ENCODE measurements around the gene PPM1E. TPM values are rescaled to one million over a fixed set of nuclear protein-coding genes. Genes with fewer than 3 reads are reported as not detected.

PPM1E gene
- polyA plus RNA-seq, 1 donor (not counting 4 experiments of a cell fraction or from before 2014, with no cell fraction given): not detected

- dilution Hi-C loops (cut with MboI; ENCODE audit: extremely low pct_ligation_motif_present, low sequenced_read_pairs): no loop called here
- no peak overlapping the region for H3K27ac ChIP-seq (ENCODE audit: control insufficient read depth, insufficient read depth, low read length)
- no peak for FAIRE-seq
Measured at GRCh38 chr17:58932956-58933355, 177.3 kb downstream of the PPM1E start.

GRCh38 chr17:58936295-58936694 is 180.6 kb downstream of the PPM1E start:
- Histone ChIP-seq H3K9me3 (ENCODE audit: control insufficient read depth, low read depth, low read length) (no peaks in the 10 kb centered on the region), H3K9me1 (ENCODE audit: control insufficient read depth, extremely low read depth, insufficient read depth, low read length) (no peaks in the 10 kb centered on the region), H3K4me2 (ENCODE audit: control insufficient read depth, extremely low read depth, insufficient read depth, low read depth, low read length) (no peak overlapping the region), H3K9ac (ENCODE audit: control insufficient read depth, extremely low read depth, insufficient read depth, low read length) (no peak overlapping the region), H3K36me3 (ENCODE audit: control insufficient read depth in 2 of 2, extremely low read depth in 1 of 2, insufficient read depth in 2 of 2, low read length in 2 of 2) (no peaks in the 10 kb centered on the region), H3K27ac (ENCODE audit: control insufficient read depth, insufficient read depth, low read length) (no peak overlapping the region), H2AFZ (ENCODE audit: control insufficient read depth, low read length) (no peak overlapping the region), H3K4me3 (ENCODE audit: control insufficient read depth in 2 of 3, extremely low read depth in 1 of 3, insufficient read depth in 2 of 3, low read depth in 1 of 3, low read length in 3 of 3) (no peak overlapping the region), H3K4me1 (ENCODE audit: control insufficient read depth, extremely low read depth, insufficient read depth, low read length) (no peaks in the 10 kb centered on the region), H3K79me2 (ENCODE audit: control insufficient read depth, insufficient read depth, low read length) (no peaks in the 10 kb centered on the region), H3K27me3 (ENCODE audit: control insufficient read depth, extremely low read depth, insufficient read depth, low read length) (no peaks in the 10 kb centered on the region), H4K20me1 (ENCODE audit: control insufficient read depth, extremely low read depth, insufficient read depth, low read length) (no peaks in the 10 kb centered on the region)
- dilution Hi-C loops (cut with MboI; ENCODE audit: extremely low pct_ligation_motif_present, low sequenced_read_pairs): no loop called here
- no peak for FAIRE-seq
- no peak for TF ChIP-seq CTCF (optimal IDR thresholded peaks at IDR 0.05 in 1 of 3, IDR thresholded peaks at IDR 0.05 in 1 of 3, conservative IDR thresholded peaks at IDR 0.05 in 1 of 3; ENCODE audit: extremely low read depth in 1 of 3, insufficient read depth in 2 of 3, low read length in 3 of 3)
- no peak for TF ChIP-seq EZH2 (IDR thresholded peaks at IDR 0.05; ENCODE audit: low read length)
- DNase-seq (ENCODE audit: low read depth, low spot score): no peak

More at GRCh38 chr17:58932956-58933355, 177.3 kb downstream of the PPM1E start:
- no peaks in the 10 kb centered on the region for H3K79me2 ChIP-seq (ENCODE audit: control insufficient read depth, insufficient read depth, low read length)
- H3K4me2 ChIP-seq (ENCODE audit: control insufficient read depth, extremely low read depth, insufficient read depth, low read depth, low read length): no peak overlapping the region
- H3K27me3 ChIP-seq (ENCODE audit: control insufficient read depth, extremely low read depth, insufficient read depth, low read length): no peaks in the 10 kb centered on the region
- no peaks in the 10 kb centered on the region for H3K4me1 ChIP-seq (ENCODE audit: control insufficient read depth, extremely low read depth, insufficient read depth, low read length)
- H3K4me3 ChIP-seq (ENCODE audit: control insufficient read depth in 2 of 3, extremely low read depth in 1 of 3, insufficient read depth in 2 of 3, low read depth in 1 of 3, low read length in 3 of 3): no peak overlapping the region
- H4K20me1 ChIP-seq (ENCODE audit: control insufficient read depth, extremely low read depth, insufficient read depth, low read length): no peaks in the 10 kb centered on the region
- no peaks in the 10 kb centered on the region for H3K9me3 ChIP-seq (ENCODE audit: control insufficient read depth, low read depth, low read length)
- H2AFZ ChIP-seq (ENCODE audit: control insufficient read depth, low read length): no peak overlapping the region
- DNase-seq (ENCODE audit: low read depth, low spot score): no peak
- no peaks in the 10 kb centered on the region for H3K36me3 ChIP-seq (ENCODE audit: control insufficient read depth in 2 of 2, extremely low read depth in 1 of 2, insufficient read depth in 2 of 2, low read length in 2 of 2)
- H3K9me1 ChIP-seq (ENCODE audit: control insufficient read depth, extremely low read depth, insufficient read depth, low read length): no peaks in the 10 kb centered on the region
- no peak for TF ChIP-seq CTCF (optimal IDR thresholded peaks at IDR 0.05 in 1 of 3, IDR thresholded peaks at IDR 0.05 in 1 of 3, conservative IDR thresholded peaks at IDR 0.05 in 1 of 3; ENCODE audit: extremely low read depth in 1 of 3, insufficient read depth in 2 of 3, low read length in 3 of 3)
- no peak overlapping the region for H3K9ac ChIP-seq (ENCODE audit: control insufficient read depth, extremely low read depth, insufficient read depth, low read length)

All from keratinocyte (primary cell).